Measurements from ENCODE around the gene DSC2.

DSC2 gene

GRCh38 chr18:31104444-31104843, 2.2 kb upstream of the DSC2 start:
- no peak for DNase-seq (ENCODE audit: low spot score)
- TF ChIP-seq CTCF (IDR thresholded peaks at IDR 0.05; ENCODE audit: extremely low read depth, missing control alignments), result no peak

- no peak for TF ChIP-seq CTCF (IDR thresholded peaks at IDR 0.05; ENCODE audit: extremely low read depth, missing control alignments)
- no peak for DNase-seq (ENCODE audit: low spot score)
Observed at GRCh38 chr18:31103423-31103822, 1.2 kb upstream of the DSC2 start.

- DNase-seq (ENCODE audit: low spot score), result no peak
- no peak for TF ChIP-seq CTCF (IDR thresholded peaks at IDR 0.05; ENCODE audit: extremely low read depth, missing control alignments)
Observed at GRCh38 chr18:31102941-31103340, 720 bp upstream of the DSC2 start.

- no peak for TF ChIP-seq CTCF (IDR thresholded peaks at IDR 0.05; ENCODE audit: extremely low read depth, missing control alignments)
- peak; percentile 68 for DNase-seq (ENCODE audit: low spot score)
Observed at GRCh38 chr18:31101183-31102024, 817 bp downstream of the DSC2 start.

GRCh38 chr18:31100436-31101182, 1.6 kb downstream of the DSC2 start:
- DNase-seq (ENCODE audit: low spot score), result no peak
- no peak for TF ChIP-seq CTCF (IDR thresholded peaks at IDR 0.05; ENCODE audit: extremely low read depth, missing control alignments)

- peak; percentile 25 for DNase-seq (ENCODE audit: low spot score)
- TF ChIP-seq CTCF (IDR thresholded peaks at IDR 0.05; ENCODE audit: extremely low read depth, missing control alignments), result no peak
Observed at GRCh38 chr18:31099450-31100230, 2.6 kb downstream of the DSC2 start.
